ENCODE measurements around the gene VBP1. TPM values are rescaled to one million over a fixed set of nuclear protein-coding genes. Genes with fewer than 3 reads are reported as not detected.
"Not testable (repeated sequence)": the region's sequence is repeated elsewhere in the genome, so short reads cannot be mapped to it uniquely, and the experiment has no call there.

Gene VBP1
- polyA plus RNA-seq, 4 donors = 81.3 to 112 (median 103) TPM

DNA sequence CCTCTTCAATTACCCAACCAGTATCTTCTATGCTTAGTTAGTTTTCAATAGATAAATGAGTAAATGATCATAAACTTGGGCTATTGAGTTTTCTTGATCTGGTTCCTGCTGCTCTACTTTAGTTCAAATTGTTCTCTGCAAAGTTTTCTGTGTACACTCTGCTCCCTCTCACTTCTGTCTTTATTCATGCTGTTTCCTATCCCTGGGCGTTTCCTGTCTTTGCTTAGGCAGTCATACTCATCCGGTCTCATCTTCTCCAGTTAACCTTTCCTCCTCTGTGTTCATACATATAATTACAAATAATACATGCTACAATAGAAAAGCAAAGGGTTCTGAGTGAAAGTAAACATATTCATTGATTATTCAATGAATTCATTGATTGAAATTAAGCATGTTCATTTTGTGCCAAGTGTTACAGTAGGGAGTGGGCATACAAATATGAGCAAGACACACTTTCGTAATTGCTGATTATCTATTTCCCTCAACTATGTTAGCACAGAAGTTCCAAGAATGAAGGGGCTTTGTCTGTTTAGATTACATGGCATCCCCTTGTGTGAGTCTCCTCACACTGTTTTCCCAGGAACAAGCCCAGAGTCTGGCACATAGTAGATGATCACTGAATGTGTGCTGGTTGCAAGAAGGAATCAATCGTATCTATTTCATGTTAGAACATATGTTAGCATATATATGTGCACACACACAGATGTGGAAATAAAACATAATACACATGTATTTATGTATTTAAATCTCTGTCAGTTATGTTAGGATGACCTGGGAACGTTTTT, 46.9 kb downstream of the VBP1 start:
- no peak for DNase-seq (ENCODE audit: low read depth in 4 of 4, low spot score in 3 of 4)

DNA sequence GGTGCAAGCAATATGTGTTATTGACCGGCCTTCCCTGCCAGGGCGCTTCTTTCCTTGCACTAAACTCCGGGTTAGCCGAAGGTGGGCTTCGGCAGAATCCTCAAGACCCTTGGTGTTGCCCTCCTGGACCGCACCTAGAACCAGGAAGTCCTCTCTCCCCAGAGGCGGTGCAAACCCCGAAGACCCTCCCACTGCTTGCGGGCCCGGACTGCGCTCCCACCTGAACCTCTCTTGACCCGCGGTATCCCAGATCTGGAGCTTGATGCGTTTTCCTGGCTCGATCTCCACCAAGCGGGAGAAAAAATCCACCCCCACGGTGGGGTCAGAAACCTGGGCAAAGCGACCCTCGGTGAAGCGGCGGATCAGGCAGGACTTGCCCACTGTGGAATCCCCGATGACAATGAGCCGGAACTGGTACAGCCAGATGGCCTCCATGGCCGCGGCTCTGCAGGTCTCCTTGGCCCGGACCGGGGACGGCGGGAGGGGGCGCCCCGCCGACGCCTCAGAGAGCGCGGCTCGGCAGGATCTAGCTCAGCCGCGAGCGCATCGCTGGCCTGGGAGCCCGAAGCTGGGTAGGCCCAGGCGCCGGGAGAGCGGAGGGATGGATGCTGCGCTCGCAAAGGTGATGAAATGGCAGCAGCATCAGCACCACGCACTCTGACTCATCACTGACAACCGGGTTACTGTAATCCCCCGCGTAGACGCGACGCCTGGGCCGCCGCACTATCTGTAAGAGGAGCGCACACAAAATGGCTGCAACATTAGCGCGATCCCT, 47.8 kb downstream of the VBP1 start, which contains the start of gene RAB39B:
TSS of gene RAB39B (minus strand) at position 638 of the 775 bp plus-strand sequence. CDS start at position 435, 203 bp downstream.
- DNase-seq (ENCODE audit: low read depth in 4 of 4, low spot score in 3 of 4) = peak in 3 of 4 donors; percentile 7 to 18 (median 16)

DNA sequence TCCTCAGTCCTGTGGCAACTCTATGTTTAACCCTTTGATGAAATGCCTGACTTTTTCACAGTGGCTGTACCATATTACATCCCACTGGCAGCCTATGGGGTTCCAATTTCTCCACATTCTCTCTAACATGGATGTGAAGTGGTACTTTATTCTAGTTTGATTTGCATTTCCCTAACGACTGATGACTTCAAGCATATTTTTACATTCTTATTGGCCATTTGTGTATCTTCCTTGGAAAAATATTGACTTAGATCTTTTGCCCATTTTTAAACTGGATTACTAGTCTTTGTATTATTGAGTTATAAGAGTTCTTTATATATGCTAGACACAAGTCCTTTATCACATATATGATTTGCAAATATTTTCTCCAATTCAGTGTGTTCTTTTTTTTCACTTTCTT, 50.2 kb downstream of the VBP1 start:
- DNase-seq (ENCODE audit: low read depth in 4 of 4, low spot score in 3 of 4) = no peak

DNA sequence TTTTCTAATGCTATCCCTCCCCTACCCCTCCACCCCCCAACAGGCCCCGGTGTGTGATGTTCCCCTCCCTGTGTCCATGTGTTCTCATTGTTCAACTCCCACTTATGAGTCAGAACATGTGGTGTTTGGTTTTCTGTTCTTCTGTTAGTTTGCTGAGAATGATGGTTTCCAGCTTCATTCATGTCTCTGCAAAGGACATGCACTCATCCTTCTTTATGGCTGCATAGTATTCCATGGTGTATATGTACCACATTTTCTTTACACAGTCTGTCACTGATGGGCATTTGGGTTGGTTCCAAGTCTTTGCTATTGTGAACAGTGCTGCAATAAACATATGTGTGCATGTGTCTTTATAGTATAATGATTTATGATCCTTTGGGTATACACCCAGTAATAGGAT, 51.7 kb downstream of the VBP1 start:
- DNase-seq (ENCODE audit: low read depth in 4 of 4, low spot score in 3 of 4) = not testable (repeated sequence)

DNA sequence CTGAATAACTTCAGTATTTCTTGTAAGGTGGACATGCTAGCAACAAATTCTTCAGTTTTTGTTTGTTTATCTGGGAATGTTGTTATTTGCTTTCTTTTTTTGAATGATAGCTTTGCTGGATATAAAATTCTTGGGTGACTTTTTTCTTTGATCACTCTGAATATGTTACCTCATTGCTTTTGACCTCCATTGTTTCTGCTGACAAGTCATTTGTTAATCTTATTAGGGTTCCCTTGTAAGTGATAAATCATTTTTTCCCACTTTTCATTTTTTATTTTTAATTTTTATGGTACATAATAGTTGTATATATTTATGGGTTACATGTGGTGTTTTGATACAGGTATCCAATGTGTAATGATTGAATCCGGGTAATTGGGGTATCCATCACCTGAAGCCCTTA, 54.7 kb downstream of the VBP1 start:
- DNase-seq (ENCODE audit: low read depth in 4 of 4, low spot score in 3 of 4) = no peak

DNA sequence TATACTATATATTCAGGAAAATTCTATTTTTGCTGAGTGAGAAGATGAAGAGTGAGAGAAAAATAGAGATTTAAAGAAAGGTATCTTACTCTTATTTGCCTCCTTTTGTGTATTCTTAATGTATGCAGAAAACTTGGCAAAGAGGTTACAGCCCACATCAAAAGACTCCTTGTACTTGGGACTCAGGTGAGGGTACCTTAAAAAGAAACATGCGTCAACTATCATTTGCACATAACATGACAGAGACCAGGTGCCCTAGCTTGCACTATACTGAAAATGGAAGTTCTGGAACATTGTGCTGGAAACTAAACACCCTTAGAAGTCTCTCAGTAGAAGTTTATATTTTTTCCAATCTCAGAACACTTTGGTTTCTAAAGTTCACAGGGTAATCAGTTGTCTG, 63.6 kb downstream of the VBP1 start:
- no peak for DNase-seq (ENCODE audit: low read depth in 4 of 4, low spot score in 3 of 4)

Other genes with a start within 250 kb of the VBP1 start
- gene F8, start 193.7 kb upstream of the VBP1 start, polyA plus RNA-seq (ENCODE audit: insufficient read length in 4 of 4) = 10 to 100 TPM; 13.9 to 18.7 (median 16.0) TPM
- gene FUNDC2, start 189.6 kb upstream of the VBP1 start, polyA plus RNA-seq (ENCODE audit: insufficient read length in 4 of 4) = 100 to 1,000 TPM; 111 to 121 (median 120) TPM
- 10 to 100 TPM in 3 of 4 donors, 1 to 10 TPM in 1; 8.6 to 10.7 (median 10.3) TPM for gene CMC4, start 145.3 kb upstream of the VBP1 start, polyA plus RNA-seq (ENCODE audit: insufficient read length in 4 of 4)
- 10 to 100 TPM; 19.9 to 27.5 (median 24.5) TPM for gene MTCP1, start 145.3 kb upstream of the VBP1 start, polyA plus RNA-seq (ENCODE audit: insufficient read length in 4 of 4)
- 10 to 100 TPM; 27.1 to 31.2 (median 29.8) TPM for gene BRCC3, start 145.0 kb upstream of the VBP1 start, polyA plus RNA-seq (ENCODE audit: insufficient read length in 4 of 4)
- gene RAB39B, start 48.0 kb downstream of the VBP1 start, polyA plus RNA-seq (ENCODE audit: insufficient read length in 4 of 4) = 1 to 10 TPM; 2.9 to 3.3 (median 3.2) TPM
- 1 to 10 TPM; 2.9 to 4.6 (median 3.8) TPM for gene CLIC2, start 118.2 kb downstream of the VBP1 start, polyA plus RNA-seq (ENCODE audit: insufficient read length in 4 of 4)
- gene F8A2, start 165.6 kb downstream of the VBP1 start, polyA plus RNA-seq (ENCODE audit: insufficient read length in 4 of 4) = not detected
- 10 to 100 TPM in 2 of 4 donors, 1 to 10 TPM in 2; 6.1 to 13.4 (median 9.3) TPM for gene F8A3, start 242.2 kb downstream of the VBP1 start, polyA plus RNA-seq (ENCODE audit: insufficient read length in 4 of 4)